Right lung (tissue), 5 donors: ENCODE measurements around the gene DNAH10. TPM values are rescaled to one million over a fixed set of nuclear protein-coding genes. Genes with fewer than 3 reads are reported as not detected.
A peak's percentile ranks its signal among the peaks of the same experiment; 100 is the strongest.
"Not testable (repeated sequence)": the region's sequence is repeated elsewhere in the genome, so short reads cannot be mapped to it uniquely, and the experiment has no call there.

ENCODE experiments used
- DNase-seq, 2 donors: peaks; one replicate each; pipeline ENCODE4 v3.0.0-alpha.2; 2013
- polyA plus RNA-seq, 5 donors: library from polyadenylated mRNA; unstranded; fragments of 120-200 nt; gene quantifications; one replicate each; pipeline versions ENCODE4 v1.2.1 to v1.2.3, GENCODE V29; 2013; ENCODE audit warnings: inconsistent platforms in 1 of 5, low replicate concordance in 1 of 5; ENCODE audit not compliant: insufficient read length in 5 of 5, insufficient read depth in 1 of 5

The DNAH10 gene
- polyA plus RNA-seq, 5 donors, result 3.3 to 8.5 (median 6.0) TPM

DNA sequence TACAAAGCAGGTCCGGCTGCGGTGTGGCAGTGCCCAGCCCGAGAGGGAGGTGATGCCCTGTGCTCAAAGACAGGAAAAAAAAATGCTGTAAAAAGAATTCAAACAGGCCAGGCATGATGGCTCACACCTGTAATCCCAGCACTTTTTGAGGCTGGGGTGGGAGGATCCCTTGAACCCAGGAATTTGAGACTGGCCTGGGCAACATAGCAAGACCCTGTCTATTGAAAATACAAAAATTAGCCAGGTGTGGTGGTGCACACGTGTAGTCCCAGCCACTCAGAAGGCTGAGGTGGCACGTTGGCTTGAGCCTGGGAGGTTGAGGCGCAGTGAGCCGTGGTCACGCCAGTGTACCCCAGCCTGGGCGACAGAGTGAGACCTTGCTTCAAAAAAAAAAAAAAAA, 26.4 kb downstream of the DNAH10 start:
- no peak for DNase-seq

GRCh38 chr12:123789422-123789821, 27.3 kb downstream of the DNAH10 start:
- DNase-seq, result not testable (repeated sequence)

DNA sequence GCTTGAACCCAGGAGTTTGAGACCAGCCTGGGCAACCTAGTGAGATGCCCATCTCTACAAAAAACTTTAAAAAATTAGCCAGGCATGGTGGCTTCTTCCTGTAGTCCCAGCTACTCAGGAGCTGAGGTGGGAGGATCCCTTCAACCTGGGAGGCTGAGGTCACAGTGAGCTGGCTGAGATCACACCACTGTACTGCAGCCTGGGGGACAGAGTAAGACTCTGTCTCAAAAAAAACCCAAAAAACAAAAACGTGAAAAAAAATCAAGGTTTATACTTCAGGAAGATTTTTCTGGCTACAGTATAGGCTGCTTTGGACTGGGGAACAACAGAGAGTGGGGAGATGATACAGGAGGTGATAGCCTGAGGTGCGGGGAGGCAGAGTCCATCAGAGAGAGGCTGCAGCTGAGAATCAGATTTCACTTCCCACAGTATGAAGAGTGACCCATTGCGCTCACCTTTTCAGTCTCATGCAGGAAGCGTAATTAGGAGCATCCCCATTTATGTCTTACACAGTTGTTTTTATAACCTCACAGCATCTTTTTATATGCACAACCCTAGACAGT, 28.9 kb downstream of the DNAH10 start:
- DNase-seq, result no peak

GRCh38 chr12:123794027-123794426, 31.9 kb downstream of the DNAH10 start:
- no peak for DNase-seq

DNA sequence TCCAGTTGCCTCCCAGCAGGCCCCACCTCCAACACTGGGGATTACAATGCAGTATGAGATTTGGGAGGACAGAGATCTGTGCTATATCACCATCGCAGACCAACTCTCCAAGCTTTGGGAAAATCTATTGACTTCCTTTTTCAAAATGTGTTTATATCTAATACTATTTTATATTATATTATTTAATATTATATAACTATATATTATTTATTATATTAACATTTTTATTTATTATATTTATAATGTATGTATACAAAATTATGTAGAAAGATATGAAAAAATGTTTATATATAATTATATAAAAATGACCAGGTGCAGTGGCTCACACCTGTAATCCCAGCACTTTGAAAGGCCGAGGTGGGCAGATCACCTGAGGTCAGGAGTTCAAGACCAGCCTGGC, 36.4 kb downstream of the DNAH10 start:
- no peak for DNase-seq

DNA sequence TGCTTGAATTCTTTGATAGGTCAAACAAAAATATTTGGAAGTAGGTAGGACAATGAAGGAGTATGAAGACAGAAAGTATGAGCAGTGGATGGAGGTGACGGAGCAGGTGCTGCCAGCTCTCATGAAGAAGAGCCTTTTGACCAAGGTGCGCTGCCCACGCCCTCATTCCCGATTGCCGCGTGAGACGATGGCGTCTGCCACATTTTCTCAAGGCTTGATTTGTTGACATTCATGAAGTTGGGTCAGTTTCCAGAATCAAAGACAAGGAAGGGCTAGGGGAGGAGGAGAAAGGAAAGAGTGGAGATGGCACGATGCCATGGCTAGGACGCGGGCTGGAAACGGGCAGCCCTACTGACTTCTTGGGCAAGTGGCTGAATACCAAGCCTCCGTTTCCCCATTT, 37.1 kb downstream of the DNAH10 start:
- no peak for DNase-seq

GRCh38 chr12:123801573-123802178, 39.6 kb downstream of the DNAH10 start:
- no peak for DNase-seq

DNA sequence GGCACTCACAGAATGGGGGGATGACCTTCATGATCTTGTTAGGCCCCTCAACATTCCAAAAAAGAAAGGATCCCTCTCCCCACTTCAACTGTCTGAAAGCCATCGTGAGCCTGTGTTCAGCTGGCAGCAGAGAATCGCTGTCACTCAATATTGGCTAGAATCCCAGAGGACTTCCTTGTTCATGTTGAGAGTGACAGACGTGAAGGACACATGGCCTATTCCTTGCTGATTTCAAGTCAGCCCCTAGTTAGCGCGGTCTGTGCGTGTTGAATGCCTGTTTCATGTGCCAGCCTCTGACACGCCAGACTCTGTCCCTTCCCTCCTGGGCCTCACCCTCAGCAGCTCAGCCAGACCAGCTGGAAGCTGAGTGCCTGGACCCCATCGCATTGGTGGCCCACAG, 43.1 kb downstream of the DNAH10 start:
- DNase-seq, result no peak

DNA sequence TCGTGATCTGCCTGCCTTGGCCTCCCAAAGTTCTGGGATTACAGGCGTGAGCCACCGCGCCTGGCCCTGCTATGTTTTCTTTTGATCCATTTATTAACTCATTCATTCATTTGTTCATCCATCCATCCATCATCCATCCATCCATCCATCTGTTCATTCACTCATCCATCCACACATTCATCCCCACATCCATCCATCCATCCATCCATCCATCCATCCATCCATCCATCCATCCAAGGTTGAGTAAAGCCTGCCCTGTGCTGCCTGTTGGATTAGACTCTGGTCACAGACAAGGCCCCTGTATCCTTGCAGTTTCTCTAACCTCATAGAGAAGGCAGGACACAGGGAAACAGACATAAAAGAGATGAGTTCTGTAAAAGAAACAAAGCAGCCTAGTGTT, 44.9 kb downstream of the DNAH10 start:
- DNase-seq, result no peak

DNA sequence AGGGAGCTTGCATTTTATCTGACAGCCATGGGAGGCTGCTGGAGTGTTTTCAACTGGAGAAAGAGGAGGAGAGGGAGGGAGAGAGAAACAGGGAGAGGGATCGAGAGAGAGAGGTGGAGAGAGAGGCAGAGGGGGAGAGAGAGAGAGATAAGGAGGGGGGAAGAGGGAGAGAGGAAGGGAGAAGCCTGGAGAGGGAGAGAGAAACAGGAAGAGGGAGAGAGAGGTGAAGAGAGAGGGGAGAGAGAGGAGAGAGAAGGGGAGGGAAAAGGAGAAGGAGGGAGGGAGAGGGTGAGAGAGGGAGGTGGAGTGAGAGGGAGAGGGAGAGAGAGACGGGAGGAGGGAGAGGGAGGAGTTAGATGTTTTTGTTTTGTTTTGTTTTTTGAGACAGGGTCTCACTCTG, 45.6 kb downstream of the DNAH10 start:
- peak in 1 of 2 donors; percentile 11 for DNase-seq

GRCh38 chr12:123808167-123808566, 46.1 kb downstream of the DNAH10 start:
- DNase-seq, result no peak

DNA sequence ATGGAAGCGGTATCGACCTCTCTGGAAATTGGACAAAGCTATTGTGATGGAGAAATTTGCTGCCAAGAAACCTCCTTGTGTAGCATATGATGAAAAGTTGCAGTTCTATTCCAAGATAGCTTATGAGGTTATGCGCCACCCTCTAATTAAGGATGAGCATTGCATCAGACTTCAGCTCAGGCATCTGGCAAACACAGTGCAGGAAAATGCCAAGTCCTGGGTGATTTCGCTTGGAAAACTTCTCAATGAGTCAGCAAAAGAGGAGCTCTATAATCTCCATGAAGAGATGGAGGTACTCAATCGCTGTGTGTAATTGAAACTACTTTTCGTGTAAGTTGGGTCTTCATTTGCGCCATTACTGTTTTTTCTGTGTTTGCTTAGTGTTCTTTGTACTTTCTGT, 51.2 kb downstream of the DNAH10 start:
- no peak for DNase-seq

DNA sequence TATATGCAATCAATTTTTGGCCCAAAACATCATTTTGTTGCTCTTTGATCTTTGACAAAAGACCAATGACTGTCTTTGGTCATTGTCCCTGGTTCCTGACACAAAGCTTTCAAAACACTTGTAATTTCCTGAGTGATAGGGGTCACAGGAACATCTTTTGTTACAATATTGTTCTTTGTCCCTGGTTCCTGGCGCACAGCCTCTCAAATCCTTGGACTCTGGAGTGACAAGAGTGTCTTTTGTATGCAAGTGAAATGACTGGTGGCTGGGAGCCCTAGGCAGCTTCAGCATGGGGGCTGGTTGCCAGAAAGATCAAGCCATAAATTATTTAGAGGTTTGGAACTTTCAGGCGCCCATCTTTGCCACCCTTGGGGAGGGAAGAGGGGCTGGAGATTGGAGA, 53.9 kb downstream of the DNAH10 start:
- no peak for DNase-seq

- DNase-seq, result no peak
These were observed 54.9 kb downstream of the DNAH10 start for GRCh38 chr12:123816896-123817537.

DNA sequence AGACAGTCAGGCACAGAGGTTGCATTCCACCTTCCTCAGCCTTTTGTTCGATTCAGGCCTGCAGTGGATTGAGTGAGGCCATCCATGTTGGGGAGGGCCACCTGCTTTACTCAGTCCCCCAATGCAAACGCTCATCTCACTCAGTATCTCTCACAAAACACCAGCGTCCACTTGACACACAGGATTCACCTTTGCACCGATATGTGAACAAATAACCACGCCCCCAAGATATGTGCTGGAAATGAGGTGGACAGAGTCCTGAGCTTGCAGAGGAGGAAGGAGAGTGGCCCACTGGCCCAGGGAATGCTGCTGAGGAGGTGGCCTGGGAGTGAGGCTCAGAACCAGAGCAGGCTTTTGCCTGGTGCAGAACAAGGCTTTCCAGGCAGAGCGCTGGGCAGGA, 60.7 kb downstream of the DNAH10 start:
- no peak for DNase-seq

DNA sequence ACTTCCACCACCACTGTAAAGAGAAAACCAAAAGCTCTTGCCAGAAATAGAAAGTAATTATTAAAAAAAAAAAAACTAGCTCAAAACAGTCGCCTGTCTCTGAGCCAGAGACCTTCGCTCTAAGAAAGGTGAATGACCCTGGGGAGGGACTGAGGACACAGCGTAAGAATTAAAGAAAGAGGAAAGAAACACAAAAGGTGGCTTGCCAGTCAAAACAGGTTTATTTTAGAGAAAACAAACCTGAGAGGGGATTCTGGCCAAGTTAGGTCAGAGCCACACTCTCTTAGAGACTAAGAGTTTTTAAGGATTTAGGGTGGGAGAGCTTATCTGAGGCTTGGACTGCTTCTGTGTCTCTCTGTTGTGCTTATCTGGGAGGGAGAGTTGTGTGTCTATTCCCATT, 66.0 kb downstream of the DNAH10 start:
- DNase-seq, result no peak

DNA sequence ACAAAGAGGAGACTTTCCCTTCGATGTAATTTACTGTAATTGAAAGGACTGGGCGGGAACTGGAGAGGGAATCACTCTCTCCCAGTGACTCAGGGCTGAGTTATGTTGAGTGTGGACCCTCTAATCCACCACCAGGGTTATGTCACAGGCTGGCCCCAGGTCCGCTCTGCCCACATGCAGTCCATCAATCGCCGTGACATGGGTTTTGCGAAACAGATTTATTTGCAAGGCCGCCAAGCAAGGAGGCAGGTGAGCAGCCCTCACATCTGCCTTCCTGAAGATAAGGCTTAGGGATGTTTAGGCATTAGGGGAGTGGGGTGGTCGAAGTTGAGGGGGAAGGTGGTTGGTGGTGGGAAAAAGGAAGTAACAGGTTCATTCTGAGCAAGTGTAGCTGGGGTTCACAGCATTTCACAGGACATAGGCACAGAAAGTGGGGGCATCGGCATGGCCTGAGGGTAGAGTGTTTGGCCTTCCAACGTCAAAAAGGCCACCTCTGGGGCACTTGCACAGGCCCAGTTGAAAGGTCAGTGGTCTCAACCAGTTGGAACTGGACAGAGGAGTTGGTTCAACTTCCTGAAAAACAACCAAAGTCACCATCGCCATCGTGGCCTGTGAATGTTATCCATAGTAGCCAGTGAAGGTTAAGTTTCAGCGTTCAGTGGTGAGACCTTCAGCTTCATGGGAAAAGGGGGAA, 66.9 kb downstream of the DNAH10 start:
- DNase-seq, result no peak

DNA sequence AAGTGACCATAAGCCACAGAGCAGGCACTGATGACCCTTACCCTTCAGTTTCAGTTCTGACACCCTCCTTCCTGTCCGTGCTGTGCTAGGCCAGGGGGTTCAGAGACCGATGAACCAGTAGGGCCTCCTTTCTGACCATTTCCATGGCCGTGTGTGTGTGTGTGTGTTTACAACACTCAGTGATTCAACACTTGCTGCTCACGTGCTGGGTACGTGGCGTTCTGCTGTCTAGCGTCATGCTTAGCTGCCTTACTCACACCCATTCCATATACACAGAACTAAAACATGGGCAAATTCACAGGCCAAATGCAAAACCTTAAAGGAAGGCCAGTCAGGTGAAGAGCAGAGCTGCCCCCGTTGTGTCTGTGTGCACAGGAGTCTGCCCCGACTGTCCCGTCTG, 67.5 kb downstream of the DNAH10 start:
- no peak for DNase-seq

DNA sequence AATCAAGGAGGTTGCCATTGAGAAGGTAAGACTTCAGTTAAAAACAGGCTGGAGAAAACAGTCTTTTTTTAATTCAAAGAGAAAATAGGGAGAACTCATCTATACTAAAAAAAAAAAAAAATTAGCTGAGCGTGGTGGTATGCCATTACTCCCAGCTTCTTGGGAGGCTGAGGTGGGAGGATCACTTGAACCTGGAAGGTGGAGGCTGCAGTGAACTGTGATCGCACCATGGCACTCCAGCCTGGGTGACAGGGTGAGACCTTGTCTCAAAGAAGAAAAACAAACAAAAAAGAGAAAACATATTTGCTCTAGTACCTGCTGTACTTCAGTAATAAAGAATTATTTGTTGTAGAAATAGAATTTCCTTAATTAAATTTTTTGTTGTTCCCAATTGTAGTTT, 68.6 kb downstream of the DNAH10 start:
- DNase-seq, result no peak

DNA sequence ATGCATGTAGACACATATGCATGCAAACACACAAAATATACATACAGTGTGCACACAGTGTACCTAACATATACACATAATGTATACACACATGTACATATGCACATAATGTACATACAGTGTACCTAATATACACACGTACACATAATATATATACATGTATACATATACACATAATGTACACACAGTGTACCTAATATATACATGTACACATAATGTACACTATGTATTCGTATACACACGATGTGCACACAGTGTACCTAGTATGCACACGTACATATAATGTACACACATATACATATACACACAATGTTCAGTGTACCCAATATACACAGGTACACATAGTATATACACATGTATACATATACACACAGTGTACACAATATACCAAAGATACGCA, 70.0 kb downstream of the DNAH10 start:
- no peak for DNase-seq

DNA sequence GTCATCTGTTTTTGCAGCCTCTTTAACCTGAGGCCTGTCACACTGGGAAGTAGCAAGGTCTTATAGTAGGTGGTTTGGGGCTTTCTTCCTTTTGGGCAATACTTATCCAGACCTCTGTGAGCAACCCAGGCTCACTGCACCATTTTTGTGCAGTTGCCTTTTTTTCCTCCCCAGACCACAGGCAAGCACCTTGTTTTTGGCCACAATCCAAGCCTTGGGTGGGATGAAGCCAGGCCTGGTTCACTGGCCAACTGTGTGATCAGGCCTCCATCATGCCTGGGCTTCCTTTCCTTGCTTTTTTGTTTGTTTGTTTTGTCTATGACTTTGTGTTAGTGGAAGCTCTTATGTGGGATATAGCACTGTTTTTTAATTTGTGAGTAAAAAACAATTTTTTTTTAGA, 71.7 kb downstream of the DNAH10 start:
- no peak for DNase-seq

GRCh38 chr12:123834845-123835244, 72.7 kb downstream of the DNAH10 start:
- DNase-seq, result no peak

- DNase-seq, result no peak
These were observed 74.2 kb downstream of the DNAH10 start for GRCh38 chr12:123836292-123836691.
